Brain microvascular endothelial cell (primary cell): ENCODE measurements around the gene ARHGAP6.

ENCODE experiments used
- DNase-seq: peaks from one replicate; pipeline ENCODE4 v3.0.0-alpha.2; 2020
- H3K27ac ChIP-seq: fragments of 250-450 bp; sonication (Bioruptor Pico); 2 replicates; pipeline ENCODE4 v1.5.1; 2020; ENCODE audit warnings: mild to moderate bottlenecking, moderate library complexity
- H3K27me3 ChIP-seq: fragments of 250-450 bp; sonication (Bioruptor Pico); replicated peaks from 2 replicates; pipeline ENCODE4 v1.5.1; 2020; ENCODE audit warnings: mild to moderate bottlenecking
- H3K36me3 ChIP-seq: fragments of 250-450 bp; sonication (Bioruptor Pico); replicated peaks from 2 replicates; pipeline ENCODE4 v1.5.1; 2020; ENCODE audit warnings: mild to moderate bottlenecking
- H3K4me3 ChIP-seq: 2 replicates; pipeline ENCODE4 v1.5.1; 2011; ENCODE audit warnings: low read depth, mild to moderate bottlenecking, control low read depth, low read length, moderate library complexity
- CTCF ChIP-seq: IDR thresholded peaks from 2 replicates; pipeline ENCODE4 v1.5.1; 2011; ENCODE audit warnings: low read depth, mild to moderate bottlenecking, moderate library complexity, low read length, control low read depth, inconsistent platforms; ENCODE audit errors: missing control alignments
- in situ Hi-C: cut with HindIII; loops from 2 replicates; pipeline ENCODE4 v1.10.0; 2017; ENCODE audit warnings: low sequenced_read_pairs, low pct_ligation_motif_present

Gene ARHGAP6

GRCh38 chrX:11447418-11447817 is 218.3 kb downstream of the ARHGAP6 start:
- H3K27me3 ChIP-seq: no peaks in the 10 kb centered on the region
- no peak for TF ChIP-seq CTCF
- DNase-seq: no peak

DNA sequence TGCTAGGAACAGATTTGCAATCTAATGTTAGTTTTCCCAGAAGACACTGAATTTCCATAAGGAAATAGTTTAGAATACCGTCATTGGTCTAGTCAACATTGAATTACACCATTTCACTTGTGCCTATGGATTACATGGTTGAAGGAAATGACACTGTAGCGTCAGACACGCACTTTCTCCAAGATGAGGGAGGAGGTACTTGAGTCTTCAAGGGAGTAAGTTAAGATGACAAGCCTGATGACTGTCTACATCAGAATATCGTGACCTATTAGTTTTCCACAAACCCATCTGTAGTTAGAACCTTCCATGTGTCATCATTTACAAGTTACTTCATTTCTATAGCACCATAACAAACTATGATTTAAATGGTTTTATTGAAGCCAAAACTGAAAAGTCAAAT is 218.8 kb downstream of the ARHGAP6 start:
- TF ChIP-seq CTCF: no peak
- no peaks in the 10 kb centered on the region for H3K36me3 ChIP-seq
- no peak overlapping the region for H3K4me3 ChIP-seq
- peak overlapping the region; percentile 29 for H3K27ac ChIP-seq
- H3K27me3 ChIP-seq: no peaks in the 10 kb centered on the region
- DNase-seq: no peak
- in situ Hi-C loops: no loop called here

More at GRCh38 chrX:11447418-11447817, 218.3 kb downstream of the ARHGAP6 start:
- in situ Hi-C loops: no loop called here
- Histone ChIP-seq H3K4me3 (no peak overlapping the region), H3K36me3 (no peaks in the 10 kb centered on the region), H3K27ac (no peak overlapping the region)

GRCh38 chrX:11446336-11446735 is 219.4 kb downstream of the ARHGAP6 start:
- TF ChIP-seq CTCF: no peak
- no peak for DNase-seq
- Histone ChIP-seq H3K36me3 (no peaks in the 10 kb centered on the region), H3K4me3 (no peak overlapping the region), H3K27me3 (no peaks in the 10 kb centered on the region), H3K27ac (peak overlapping the region; percentile 29)
- in situ Hi-C loops: no loop called here

GRCh38 chrX:11445540-11445939 is 220.2 kb downstream of the ARHGAP6 start:
- in situ Hi-C loops: no loop called here
- Histone ChIP-seq H3K27me3 (no peaks in the 10 kb centered on the region), H3K36me3 (no peaks in the 10 kb centered on the region), H3K4me3 (no peak overlapping the region), H3K27ac (no peak overlapping the region)
- TF ChIP-seq CTCF: no peak
- DNase-seq: no peak

GRCh38 chrX:11444052-11444451 is 221.7 kb downstream of the ARHGAP6 start:
- in situ Hi-C loops: no loop called here
- no peaks in the 10 kb centered on the region for H3K36me3 ChIP-seq
- no peak overlapping the region for H3K4me3 ChIP-seq
- no peak for TF ChIP-seq CTCF
- no peak for DNase-seq
- H3K27me3 ChIP-seq: no peaks in the 10 kb centered on the region
- H3K27ac ChIP-seq: no peak overlapping the region

GRCh38 chrX:11439846-11440245 is 225.9 kb downstream of the ARHGAP6 start:
- Histone ChIP-seq H3K4me3 (no peak overlapping the region), H3K27ac (no peak overlapping the region), H3K36me3 (no peaks in the 10 kb centered on the region), H3K27me3 (no peaks in the 10 kb centered on the region)
- DNase-seq: no peak
- TF ChIP-seq CTCF: no peak
- in situ Hi-C loops: no loop called here
